Subcutaneous adipose tissue (tissue), 4 donors: ENCODE measurements around the gene ARF6. TPM values are rescaled to one million over a fixed set of nuclear protein-coding genes. Genes with fewer than 3 reads are reported as not detected.

Experiments
- total RNA-seq, 4 donors: library from RNA; depleted of rRNA; stranded (reverse); fragments of >200 nt; gene quantifications; one replicate each; pipeline ENCODE4 v1.1.0, GENCODE V29; 2016
- TF ChIP-seq, protein P1 (sequence below): fragments of 450-650 bp; IDR thresholded peaks from one replicate; pipeline ENCODE4 v1.5.1; 2016; ENCODE audit warnings: low read depth, mild to moderate bottlenecking, control low read depth, antibody characterized with exemption, moderate library complexity

ARF6 gene
- total RNA-seq, 4 donors from 2014 or later = 35.2 to 59.3 (median 44.5) TPM

DNA sequence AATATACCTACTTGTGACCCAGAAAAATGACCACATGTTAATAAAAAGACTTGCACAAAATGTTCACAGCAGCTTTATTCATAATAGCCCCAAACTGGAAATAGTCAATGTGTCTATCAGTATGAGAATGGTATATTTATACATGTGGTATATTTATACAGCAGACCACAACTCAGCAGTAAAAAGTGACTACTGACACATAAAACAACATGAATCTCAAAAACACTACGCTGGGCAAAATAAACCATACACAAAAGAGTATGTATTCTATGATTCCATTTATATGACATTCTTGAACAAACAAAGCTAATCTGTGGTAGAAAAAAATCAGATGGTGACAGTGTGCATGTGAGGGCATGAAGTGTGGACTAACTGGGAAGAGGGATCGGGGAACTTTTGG is 35.1 kb downstream of the ARF6 start:
- TF ChIP-seq, protein P1, sequence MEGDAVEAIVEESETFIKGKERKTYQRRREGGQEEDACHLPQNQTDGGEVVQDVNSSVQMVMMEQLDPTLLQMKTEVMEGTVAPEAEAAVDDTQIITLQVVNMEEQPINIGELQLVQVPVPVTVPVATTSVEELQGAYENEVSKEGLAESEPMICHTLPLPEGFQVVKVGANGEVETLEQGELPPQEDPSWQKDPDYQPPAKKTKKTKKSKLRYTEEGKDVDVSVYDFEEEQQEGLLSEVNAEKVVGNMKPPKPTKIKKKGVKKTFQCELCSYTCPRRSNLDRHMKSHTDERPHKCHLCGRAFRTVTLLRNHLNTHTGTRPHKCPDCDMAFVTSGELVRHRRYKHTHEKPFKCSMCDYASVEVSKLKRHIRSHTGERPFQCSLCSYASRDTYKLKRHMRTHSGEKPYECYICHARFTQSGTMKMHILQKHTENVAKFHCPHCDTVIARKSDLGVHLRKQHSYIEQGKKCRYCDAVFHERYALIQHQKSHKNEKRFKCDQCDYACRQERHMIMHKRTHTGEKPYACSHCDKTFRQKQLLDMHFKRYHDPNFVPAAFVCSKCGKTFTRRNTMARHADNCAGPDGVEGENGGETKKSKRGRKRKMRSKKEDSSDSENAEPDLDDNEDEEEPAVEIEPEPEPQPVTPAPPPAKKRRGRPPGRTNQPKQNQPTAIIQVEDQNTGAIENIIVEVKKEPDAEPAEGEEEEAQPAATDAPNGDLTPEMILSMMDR = no peak

DNA sequence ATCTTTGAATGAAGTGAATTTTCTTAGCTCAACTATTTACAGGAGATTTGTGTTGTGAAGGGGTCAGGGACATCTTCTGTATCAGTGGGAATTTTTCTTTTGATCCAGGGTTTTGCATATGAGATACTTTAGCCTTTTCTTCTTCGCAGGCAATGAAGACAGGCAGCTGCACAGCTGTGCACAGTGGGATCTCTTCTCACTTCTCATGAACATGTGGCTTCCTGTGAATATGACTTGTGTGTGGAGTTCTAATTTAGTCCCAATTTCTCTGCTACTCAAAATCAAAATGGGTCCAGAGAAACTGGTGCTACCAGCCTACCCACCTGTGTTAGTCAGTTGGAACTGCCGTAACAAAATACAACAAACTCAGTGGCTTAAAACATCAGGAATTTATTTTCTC is 37.8 kb downstream of the ARF6 start:
- TF ChIP-seq, protein P1 = no peak

DNA sequence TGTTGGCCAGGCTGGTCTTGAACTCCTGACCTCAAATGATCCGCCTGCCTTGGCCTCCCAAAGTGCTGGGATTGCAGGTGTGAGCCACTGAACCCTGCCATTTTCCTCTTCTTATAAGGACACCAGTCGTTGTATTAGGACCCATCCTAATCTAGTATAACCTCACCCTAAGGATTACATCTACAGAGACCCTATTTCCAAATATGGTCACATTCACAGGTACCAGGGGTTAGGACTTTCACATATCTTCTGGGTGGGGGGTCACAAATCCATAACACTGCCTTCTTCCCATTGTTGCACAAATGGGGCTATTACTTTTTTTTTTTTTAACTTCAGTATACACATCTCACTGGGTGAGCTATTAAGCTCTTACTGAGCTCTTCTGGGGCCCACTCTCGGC is 38.6 kb downstream of the ARF6 start:
- TF ChIP-seq, protein P1 = no peak

DNA sequence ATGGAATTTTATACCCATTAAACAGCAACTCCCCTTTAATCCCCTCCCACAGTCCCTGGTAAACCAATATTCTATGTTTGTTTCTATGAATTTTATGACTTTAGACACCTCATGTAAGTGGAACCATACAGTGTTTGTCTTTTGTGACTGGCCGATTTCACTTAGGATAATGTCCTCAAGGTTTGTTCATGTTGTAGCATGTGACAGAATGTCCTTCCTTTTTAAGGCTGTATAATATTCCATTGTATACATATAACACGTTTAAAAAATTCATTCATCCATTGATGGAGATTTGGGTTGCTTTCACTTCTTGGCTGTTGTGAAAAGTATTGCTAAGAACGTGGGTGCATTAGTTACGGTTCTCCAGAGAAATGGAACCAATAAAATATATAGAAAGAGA is 40.2 kb downstream of the ARF6 start:
- TF ChIP-seq, protein P1 = no peak

DNA sequence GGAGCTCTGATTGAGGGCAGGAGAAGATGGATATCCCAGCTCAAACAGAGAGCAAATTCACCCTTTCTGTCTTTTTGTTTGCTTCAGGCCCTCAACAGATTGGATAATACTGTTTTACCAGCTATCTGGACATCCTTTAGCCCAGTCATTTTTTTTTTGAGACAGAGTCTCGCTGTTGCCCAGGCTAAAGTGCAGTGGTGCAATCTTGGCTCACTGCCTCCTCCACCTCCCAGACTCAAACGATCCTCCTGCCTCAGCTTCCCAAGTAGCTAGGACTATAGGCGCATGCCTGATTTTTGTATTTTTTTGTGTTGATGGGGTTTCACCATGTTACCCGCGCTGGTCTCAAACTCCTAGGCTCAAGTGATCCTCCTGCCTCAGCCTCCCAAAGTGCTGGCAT is 40.8 kb downstream of the ARF6 start:
- TF ChIP-seq, protein P1 = no peak

DNA sequence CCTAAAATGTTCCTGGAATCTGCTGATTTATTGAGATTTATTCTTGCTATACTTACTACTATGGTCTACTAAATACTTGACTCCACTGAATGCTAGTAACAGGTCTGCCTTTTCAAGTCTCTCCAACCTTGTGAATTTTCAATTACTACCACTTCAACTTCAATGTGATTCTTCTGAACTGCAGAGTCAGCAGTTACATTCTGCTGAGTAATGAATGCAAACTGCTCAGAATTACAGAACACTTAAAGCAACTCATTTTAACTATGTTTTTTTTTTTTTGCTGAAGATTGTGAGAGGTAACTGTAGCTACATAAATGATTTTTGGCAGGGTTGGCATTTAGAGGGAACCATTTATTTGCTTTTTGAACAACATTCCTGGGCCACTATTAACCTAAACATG is 41.8 kb downstream of the ARF6 start:
- TF ChIP-seq, protein P1 = no peak

DNA sequence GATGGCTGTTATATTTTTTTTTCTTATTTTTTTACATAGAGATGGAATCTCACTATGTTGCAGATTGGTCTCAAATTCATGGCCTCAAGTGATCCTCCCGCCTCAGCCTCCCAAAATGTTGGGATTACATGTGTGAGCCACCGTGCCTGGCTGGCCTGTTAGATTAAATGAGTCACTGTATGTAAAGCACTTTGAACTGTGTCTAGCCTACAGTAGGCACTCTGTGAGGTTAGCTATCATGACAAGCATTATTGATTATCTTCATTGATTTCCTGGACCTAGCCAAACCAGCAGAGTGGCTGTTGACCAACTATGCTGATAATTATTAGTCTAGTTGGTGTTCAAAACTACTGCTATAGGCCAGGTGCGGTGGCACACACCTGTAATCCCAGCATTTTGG is 42.6 kb downstream of the ARF6 start:
- TF ChIP-seq, protein P1 = no peak
